GM21367 (cell line): ENCODE results near the gene ASPSCR1.

Experiments used
- ATAC-seq: cut with Tn5 transposase; IDR thresholded peaks from one replicate; pipeline ENCODE4 v1.9.1; 2021; ENCODE audit not compliant: unreplicated experiment

Gene ASPSCR1

DNA sequence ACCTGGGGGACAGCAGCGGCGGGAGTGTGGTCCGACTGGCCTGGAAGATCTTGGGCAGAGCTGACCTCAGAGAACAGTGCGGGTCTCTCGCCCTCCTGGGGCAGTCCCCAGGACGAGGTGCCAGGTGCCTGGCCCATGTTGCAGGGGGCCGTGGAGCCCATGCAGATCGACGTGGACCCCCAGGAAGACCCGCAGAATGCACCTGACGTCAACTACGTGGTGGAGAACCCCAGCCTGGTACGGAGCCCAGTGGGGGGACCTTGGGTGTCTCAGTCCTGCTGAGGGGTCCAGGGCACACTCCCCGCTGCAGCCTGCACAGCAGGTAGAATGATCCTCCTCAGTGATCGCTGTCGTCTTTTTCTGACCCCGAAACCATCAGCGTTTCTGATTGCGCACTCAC is 75.7 kb downstream of the ASPSCR1 start:
- ATAC-seq, result no peak

DNA sequence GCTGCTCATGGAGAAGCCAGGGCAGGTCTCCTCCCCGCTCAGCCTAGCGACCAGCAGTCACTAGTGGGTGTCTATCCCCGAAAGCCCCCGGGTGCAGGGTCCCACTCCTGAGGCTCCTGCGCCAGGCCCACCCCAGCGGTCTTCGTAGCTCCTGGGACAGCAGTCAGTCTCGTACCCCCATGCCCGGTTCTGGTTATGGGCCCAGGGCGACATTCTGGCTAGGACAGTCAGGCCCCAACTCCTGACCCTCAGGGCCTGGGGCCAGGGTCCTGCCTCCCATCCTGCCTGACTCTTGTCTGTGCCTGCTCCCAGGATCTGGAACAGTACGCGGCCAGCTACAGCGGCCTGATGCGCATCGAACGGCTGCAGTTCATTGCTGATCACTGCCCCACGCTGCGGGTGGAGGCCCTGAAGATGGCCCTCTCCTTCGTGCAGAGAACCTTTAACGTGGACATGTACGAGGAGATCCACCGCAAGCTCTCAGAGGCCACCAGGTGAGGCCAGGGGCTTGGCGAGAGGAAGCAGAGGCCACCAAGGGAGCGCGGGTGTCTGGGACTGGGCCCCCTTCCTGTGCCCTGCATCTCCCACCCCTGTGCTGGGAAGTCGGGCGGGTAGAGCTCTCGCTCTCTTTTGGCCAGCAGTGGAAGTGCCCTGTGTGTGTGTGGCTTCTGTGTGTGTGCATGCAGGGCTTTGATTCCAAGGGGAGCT is 76.3 kb downstream of the ASPSCR1 start:
- no peak for ATAC-seq

DNA sequence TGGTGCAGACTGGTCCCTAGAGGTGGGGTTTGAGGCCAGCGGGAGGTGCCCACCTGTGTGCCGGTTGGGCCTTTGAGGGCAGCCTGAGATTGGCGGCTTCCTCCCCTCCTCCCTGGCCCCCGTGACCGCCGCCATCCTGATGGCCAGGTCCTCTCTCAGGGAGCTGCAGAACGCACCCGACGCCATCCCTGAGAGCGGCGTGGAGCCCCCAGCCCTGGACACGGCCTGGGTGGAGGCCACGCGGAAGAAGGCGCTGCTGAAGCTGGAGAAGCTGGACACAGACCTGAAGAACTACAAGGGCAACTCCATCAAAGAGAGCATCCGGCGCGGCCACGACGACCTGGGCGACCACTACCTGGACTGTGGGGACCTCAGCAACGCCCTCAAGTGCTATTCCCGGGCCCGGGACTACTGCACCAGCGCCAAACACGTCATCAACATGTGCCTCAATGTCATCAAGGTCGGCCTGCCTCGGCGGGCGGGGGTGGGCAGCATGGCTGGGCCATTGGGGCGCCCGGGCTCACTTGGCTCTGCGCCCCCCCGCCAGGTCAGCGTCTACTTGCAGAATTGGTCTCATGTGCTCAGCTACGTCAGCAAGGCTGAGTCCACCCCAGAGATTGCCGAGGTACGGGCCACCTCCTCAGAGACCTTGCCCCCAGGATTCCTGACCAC is 77.1 kb downstream of the ASPSCR1 start:
- no peak for ATAC-seq

DNA sequence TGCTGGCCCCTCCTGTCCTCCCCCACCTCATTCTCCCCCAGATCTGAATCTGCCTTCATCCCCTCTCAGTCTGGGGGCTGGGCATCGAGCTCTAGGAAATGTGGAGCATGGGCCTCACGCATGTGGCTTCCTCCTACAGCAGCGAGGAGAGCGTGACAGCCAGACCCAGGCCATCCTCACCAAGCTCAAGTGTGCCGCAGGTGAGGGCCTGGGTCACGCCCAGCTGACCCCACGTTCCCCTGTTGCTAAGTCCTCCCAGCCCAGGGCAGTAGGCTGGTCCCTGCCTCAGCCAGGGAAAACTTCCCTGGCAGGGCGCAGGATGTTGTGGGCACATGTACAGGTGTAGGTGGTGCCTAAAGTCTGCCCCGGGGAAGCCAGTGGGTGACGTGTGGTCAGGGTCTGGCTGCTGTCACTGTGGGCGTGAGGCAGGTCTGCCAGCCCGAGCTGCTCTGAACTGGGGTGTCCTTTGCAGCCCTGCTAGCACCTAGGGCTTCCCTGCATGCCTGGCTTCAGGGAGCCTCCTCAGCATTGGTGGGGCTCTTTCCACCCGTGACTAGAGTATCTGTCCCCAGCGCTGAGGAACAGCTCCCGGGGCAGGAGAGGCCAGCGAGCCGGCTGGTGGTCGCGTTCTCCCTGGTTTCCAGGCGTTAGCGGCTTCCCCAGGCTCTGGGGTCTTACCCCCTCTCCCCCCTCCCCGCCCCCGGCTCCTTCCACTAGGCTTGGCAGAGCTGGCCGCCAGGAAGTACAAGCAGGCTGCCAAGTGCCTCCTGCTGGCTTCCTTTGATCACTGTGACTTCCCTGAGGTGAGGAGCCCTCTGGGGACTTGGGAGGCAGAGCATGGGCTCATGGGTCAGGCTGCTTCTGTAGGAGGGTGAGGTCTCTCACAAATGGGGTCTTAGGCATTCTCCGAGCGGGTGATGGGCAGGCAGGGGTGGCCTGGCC is 77.9 kb downstream of the ASPSCR1 start:
- ATAC-seq, result no peak

DNA sequence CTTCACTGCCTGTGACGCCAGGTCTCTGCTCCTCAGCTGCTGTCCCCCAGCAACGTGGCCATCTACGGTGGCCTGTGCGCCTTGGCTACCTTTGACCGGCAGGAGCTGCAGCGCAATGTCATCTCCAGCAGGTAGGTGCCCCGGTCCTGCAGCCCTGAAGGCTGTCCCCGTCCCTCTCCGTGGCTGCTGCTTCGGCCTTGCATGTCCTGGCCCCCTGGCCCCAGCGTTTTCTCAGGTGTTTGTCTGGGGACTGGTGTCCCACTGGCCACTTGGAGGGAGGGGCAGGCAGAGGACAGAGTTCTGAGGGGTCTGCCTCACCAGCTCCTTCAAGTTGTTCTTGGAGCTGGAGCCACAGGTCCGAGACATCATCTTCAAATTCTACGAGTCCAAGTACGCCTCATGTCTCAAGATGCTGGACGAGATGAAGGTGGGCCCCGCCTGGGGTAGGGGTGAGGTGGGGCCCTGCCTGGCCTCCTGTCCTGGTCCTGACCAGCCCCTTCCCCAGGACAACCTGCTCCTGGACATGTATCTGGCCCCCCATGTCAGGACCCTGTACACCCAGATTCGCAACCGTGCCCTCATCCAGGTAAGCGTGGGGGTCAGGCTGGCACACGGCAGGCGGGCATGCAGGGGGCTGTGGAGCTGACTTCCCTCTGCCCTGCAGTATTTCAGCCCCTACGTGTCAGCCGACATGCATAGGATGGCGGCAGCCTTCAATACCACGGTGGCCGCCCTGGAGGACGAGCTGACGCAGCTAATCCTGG is 78.7 kb downstream of the ASPSCR1 start:
- no peak for ATAC-seq

DNA sequence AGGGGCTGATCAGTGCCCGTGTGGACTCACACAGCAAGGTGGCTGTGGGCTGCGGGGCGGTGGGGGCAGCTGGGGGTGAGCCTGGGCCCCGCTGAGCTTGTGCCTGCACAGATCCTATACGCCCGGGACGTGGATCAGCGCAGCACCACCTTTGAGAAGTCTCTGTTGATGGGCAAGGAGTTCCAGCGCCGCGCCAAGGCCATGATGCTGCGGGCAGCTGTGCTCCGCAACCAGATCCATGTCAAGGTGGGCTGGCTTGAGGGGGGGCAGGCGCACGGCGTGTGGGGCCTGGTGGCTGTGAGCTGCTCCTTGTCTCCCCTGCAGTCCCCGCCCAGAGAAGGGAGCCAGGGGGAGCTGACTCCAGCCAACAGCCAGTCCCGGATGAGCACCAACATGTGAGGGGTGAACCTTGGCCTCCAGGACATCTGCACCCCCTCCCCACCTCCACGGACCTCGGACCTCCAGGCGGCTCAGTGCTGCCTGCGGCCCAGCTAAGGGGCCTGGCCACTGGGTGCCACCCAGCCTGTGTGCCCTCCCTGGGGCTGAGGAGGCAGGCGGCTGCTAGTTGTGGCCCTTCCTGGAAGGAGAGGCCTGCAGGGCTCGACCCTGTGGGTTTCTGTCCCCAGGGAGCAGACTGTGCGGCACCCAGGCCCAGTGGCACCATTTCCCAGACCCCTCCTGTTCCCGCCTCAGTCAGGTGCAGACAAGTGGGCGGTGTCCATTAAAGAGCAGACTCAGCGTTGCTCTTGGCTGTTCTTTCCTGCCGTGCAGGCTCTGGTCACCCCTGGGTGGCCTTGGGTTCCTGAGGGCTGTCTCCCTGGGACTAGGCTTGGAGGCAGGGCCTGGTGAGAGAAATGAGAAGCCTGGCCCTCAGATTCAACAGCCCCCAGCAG is 79.5 kb downstream of the ASPSCR1 start:
- ATAC-seq, result no peak

GRCh38 chr17:82058230-82058854 is 80.9 kb downstream of the ASPSCR1 start:
- no peak for ATAC-seq

- ATAC-seq, result no peak
Measured at GRCh38 chr17:82058855-82059249, 81.4 kb downstream of the ASPSCR1 start.

- ATAC-seq, result no peak
Measured at GRCh38 chr17:82059272-82060000, 82.0 kb downstream of the ASPSCR1 start.

DNA sequence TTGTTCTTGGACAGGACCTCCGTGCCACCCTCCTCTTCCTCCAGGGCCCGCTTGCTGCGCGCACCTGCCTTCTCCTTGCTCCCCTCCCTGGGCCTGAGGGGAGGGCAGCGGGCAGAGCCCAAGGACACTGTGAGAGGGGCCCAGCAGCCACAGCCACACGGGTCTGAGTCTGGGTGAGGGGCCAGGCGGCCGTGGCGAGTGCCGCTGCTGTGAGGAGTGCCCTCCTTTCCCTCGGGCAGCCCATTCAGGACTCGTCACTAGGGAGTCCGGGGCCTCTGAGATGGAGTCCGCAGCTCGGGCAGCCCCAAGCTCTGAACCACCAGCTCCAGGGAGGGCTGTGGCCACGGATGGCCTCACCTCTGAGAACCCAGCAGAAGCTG is 82.6 kb downstream of the ASPSCR1 start:
- ATAC-seq, result no peak

GRCh38 chr17:82060614-82061013 is 83.2 kb downstream of the ASPSCR1 start:
- ATAC-seq, result no peak

DNA sequence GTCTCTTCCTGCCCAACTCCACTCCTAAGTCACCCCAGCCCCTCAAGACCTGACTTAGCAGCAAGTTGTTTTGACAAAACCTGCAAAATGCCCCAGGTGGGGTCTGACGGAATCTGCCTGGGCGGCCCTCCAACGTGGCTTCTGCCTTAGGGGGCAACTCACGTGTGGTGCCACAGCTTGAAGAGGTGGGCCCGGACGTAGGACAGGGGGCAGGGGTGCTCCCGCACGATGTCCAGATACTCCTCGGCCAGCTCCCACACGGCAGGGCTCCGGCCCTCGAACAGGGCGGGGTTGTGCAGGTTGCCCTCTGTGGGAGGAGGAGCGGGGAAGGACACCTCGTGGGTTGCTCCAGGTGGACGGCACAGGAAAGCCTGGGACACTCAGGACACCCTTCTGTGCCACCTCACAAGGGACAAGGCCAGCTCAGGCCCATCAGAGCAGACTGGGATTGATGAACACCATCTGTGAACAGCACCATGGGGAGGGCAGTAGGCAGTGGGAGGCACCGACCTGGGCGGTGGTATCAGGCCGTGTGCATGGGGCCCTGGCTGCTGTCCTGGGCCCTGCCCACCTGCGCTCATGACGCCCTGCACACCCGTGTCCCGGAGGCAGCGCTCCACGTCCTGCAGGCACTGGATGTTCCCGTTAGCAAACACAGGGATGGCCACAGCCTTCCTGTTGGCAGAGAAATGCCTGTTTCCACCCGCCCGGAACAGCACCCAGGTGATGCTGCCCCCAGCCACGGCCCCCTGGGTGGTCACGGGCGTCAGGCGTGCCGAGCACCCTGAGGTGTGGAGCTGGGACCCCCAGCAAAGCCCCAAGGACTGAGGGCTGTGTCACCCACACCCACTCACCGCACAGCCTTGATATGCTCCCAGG is 83.9 kb downstream of the ASPSCR1 start:
- no peak for ATAC-seq

- no peak for ATAC-seq
Measured at GRCh38 chr17:82062076-82062983, 84.9 kb downstream of the ASPSCR1 start.

DNA sequence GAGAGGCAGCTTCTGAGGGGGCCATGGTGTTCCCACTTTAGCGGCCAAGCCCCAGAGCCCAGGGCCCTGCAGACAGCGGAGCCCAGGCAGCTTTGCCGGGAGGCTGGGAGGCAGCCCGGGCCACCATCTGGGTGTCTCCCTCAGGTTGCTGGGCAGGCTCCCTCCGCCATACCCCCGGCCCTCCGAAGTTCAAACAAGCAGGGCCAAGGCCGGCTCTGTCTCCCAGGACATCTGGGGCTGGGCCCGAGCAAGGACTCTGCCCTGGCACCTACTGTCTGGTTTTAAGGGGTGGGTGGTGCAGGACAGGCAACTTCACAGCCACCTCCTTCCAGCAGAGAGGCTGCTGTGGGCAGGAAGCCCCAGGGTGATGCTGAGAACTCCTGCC is 85.5 kb downstream of the ASPSCR1 start:
- ATAC-seq, result no peak

GRCh38 chr17:82063424-82064415 is 86.3 kb downstream of the ASPSCR1 start:
- ATAC-seq, result no peak
